Mucosa of stomach (tissue), 1 donor: ENCODE results near the gene CACNA1S.

Source experiments
- H3K27me3 ChIP-seq: one replicate; pipeline ENCODE4 v1.7.0; 2013; ENCODE audit warnings: mild to moderate bottlenecking, low read length; ENCODE audit not compliant: control insufficient read depth, insufficient read depth
- H3K36me3 ChIP-seq: one replicate; pipeline ENCODE4 v1.7.0; 2013; ENCODE audit warnings: low read length; ENCODE audit not compliant: control insufficient read depth, insufficient read depth
- H3K4me1 ChIP-seq: one replicate; pipeline ENCODE4 v1.7.0; 2013; ENCODE audit warnings: mild to moderate bottlenecking, low read length; ENCODE audit not compliant: control insufficient read depth, insufficient read depth
- H3K4me3 ChIP-seq: one replicate; pipeline ENCODE4 v1.7.0; 2013; ENCODE audit warnings: low read length
- H3K9ac ChIP-seq: one replicate; pipeline ENCODE4 v1.7.0; 2013; ENCODE audit warnings: mild to moderate bottlenecking, low read length, moderate library complexity
- H3K9me3 ChIP-seq: one replicate; pipeline ENCODE4 v1.7.0; 2013; ENCODE audit warnings: mild to moderate bottlenecking, low read length, moderate library complexity; ENCODE audit not compliant: control insufficient read depth
- donor health status: Pancreatic carcinoma.

CACNA1S gene

GRCh38 chr1:201125019-201125418 is 12.8 kb upstream of the CACNA1S start:
- H3K9me3 ChIP-seq, result no peaks in the 10 kb centered on the region
- no peak overlapping the region for H3K9ac ChIP-seq
- peaks cover 16% of the 10 kb centered on the region for H3K4me1 ChIP-seq
- H3K27me3 ChIP-seq, result peaks cover 24% of the 10 kb centered on the region
- H3K4me3 ChIP-seq, result no peak overlapping the region
- H3K36me3 ChIP-seq, result no peaks in the 10 kb centered on the region

GRCh38 chr1:201123866-201124265 is 11.6 kb upstream of the CACNA1S start:
- Histone ChIP-seq H3K36me3 (no peaks in the 10 kb centered on the region), H3K9me3 (no peaks in the 10 kb centered on the region), H3K4me1 (peaks cover 16% of the 10 kb centered on the region), H3K27me3 (peaks cover 24% of the 10 kb centered on the region), H3K9ac (no peak overlapping the region), H3K4me3 (no peak overlapping the region)

GRCh38 chr1:201122321-201122957 is 10.2 kb upstream of the CACNA1S start:
- H3K4me1 ChIP-seq, result peaks cover 15% of the 10 kb centered on the region
- H3K4me3 ChIP-seq, result no peak overlapping the region
- peaks cover 24% of the 10 kb centered on the region for H3K27me3 ChIP-seq
- no peaks in the 10 kb centered on the region for H3K36me3 ChIP-seq
- H3K9ac ChIP-seq, result no peak overlapping the region
- no peaks in the 10 kb centered on the region for H3K9me3 ChIP-seq

- Histone ChIP-seq H3K9me3 (no peaks in the 10 kb centered on the region), H3K4me3 (no peak overlapping the region), H3K9ac (no peak overlapping the region), H3K4me1 (no peaks in the 10 kb centered on the region), H3K36me3 (no peaks in the 10 kb centered on the region), H3K27me3 (peaks cover 25% of the 10 kb centered on the region)
Observed at GRCh38 chr1:201119206-201120197, 7.3 kb upstream of the CACNA1S start.

- no peaks in the 10 kb centered on the region for H3K9me3 ChIP-seq
- no peak overlapping the region for H3K9ac ChIP-seq
- H3K27me3 ChIP-seq, result peaks cover 25% of the 10 kb centered on the region
- H3K4me3 ChIP-seq, result no peak overlapping the region
- peaks cover 7% of the 10 kb centered on the region for H3K4me1 ChIP-seq
- no peaks in the 10 kb centered on the region for H3K36me3 ChIP-seq
Observed at GRCh38 chr1:201116091-201116490, 3.9 kb upstream of the CACNA1S start.

- H3K27me3 ChIP-seq, result peaks cover 23% of the 10 kb centered on the region
- H3K4me1 ChIP-seq, result peaks cover 7% of the 10 kb centered on the region
- no peaks in the 10 kb centered on the region for H3K36me3 ChIP-seq
- no peaks in the 10 kb centered on the region for H3K9me3 ChIP-seq
- H3K9ac ChIP-seq, result no peak overlapping the region
- H3K4me3 ChIP-seq, result no peak overlapping the region
Observed at GRCh38 chr1:201115390-201115937, 3.2 kb upstream of the CACNA1S start.

GRCh38 chr1:201114245-201115131 is 2.3 kb upstream of the CACNA1S start:
- no peaks in the 10 kb centered on the region for H3K9me3 ChIP-seq
- peak overlapping the region; percentile 51 for H3K4me3 ChIP-seq
- peaks cover 7% of the 10 kb centered on the region for H3K4me1 ChIP-seq
- H3K27me3 ChIP-seq, result peaks cover 23% of the 10 kb centered on the region
- H3K36me3 ChIP-seq, result no peaks in the 10 kb centered on the region
- peak overlapping the region; percentile 54 for H3K9ac ChIP-seq

- Histone ChIP-seq H3K9me3 (no peaks in the 10 kb centered on the region), H3K36me3 (no peaks in the 10 kb centered on the region), H3K4me1 (peaks cover 7% of the 10 kb centered on the region), H3K27me3 (peaks cover 23% of the 10 kb centered on the region), H3K9ac (no peak overlapping the region), H3K4me3 (peak overlapping the region; percentile 51)
Observed at GRCh38 chr1:201113451-201114244, 1.4 kb upstream of the CACNA1S start.

- no peaks in the 10 kb centered on the region for H3K9me3 ChIP-seq
- H3K9ac ChIP-seq, result no peak overlapping the region
- H3K36me3 ChIP-seq, result no peaks in the 10 kb centered on the region
- H3K27me3 ChIP-seq, result peaks cover 23% of the 10 kb centered on the region
- H3K4me3 ChIP-seq, result no peak overlapping the region
- H3K4me1 ChIP-seq, result peaks cover 7% of the 10 kb centered on the region
Observed at GRCh38 chr1:201112926-201113325, 700 bp upstream of the CACNA1S start.

GRCh38 chr1:201111672-201112071 is 554 bp downstream of the CACNA1S start:
- no peaks in the 10 kb centered on the region for H3K36me3 ChIP-seq
- no peak overlapping the region for H3K4me3 ChIP-seq
- H3K9me3 ChIP-seq, result no peaks in the 10 kb centered on the region
- no peak overlapping the region for H3K9ac ChIP-seq
- H3K27me3 ChIP-seq, result peaks cover 23% of the 10 kb centered on the region
- peaks cover 7% of the 10 kb centered on the region for H3K4me1 ChIP-seq

- H3K4me3 ChIP-seq, result no peak overlapping the region
- no peaks in the 10 kb centered on the region for H3K9me3 ChIP-seq
- H3K36me3 ChIP-seq, result no peaks in the 10 kb centered on the region
- peaks cover 7% of the 10 kb centered on the region for H3K4me1 ChIP-seq
- peaks cover 23% of the 10 kb centered on the region for H3K27me3 ChIP-seq
- H3K9ac ChIP-seq, result no peak overlapping the region
Observed at GRCh38 chr1:201111156-201111555, 1.1 kb downstream of the CACNA1S start.
